Stimulated activated CD8-positive, alpha-beta memory T cell treated with anti-CD3 and anti-CD28 coated beads, Interleukin-7, amount 100 ng/mL, for 1 hour (primary cell): ENCODE measurements around the gene LDB2.

ENCODE experiments used
- DNase-seq, 2 donors: peaks; one replicate each; pipeline ENCODE4 v3.0.0-alpha.2; 2020; ENCODE audit warnings: low read depth in 2 of 2

LDB2 gene

DNA sequence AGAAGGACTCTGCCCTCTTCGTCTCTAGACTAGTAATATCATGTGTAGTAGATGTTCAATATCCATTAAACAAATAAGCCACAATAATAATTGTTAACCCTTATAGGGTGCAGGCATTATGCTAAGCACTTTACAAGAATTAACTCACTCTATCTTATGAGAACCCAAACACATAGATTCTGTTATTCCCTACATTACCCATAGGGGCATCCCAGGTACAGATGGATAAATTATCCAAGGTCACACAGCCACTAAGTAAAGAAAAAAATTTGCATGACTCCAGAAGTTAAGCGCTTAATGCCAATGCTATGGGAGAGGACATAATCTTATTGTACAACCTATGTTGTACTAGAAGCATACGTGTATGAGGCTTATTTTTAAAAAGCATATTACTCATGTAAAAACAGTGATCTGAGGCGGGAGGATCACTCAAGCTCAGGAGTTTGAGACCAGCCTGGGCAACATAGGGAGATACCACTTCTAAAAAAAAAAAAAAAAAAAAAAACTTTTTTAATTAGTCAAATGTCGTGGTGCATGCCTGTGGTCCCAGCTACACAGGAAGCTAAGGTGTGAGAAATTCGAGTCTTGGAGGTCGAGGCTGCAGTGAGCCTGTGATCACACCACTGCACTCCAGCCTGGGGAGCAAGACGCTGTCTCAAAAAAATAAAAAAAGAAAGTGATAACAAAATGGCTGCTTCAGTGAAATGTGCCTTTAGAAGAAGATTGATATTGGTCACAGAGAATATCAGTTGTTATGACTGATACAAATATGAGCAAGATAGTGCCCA, 13.6 kb downstream of the LDB2 start:
- DNase-seq, result no peak

DNA sequence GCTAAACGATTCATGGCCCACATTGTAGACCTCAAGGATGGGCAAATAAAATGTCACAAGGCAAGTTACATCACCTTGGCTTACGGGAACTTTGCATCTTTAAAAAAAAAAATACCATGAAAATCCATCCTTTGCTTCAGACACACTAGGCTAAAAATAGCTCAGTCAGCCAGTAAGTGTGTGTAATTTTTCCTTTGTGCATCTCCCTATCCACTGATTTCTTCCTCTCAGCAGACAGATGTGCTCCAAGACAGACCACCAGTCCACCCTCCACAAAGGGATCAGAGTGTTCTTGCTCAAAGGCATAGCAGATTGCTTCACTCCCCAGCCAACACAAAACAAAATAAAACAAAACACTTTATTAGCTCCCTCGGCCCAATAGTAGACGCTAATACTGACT, 14.6 kb downstream of the LDB2 start:
- no peak for DNase-seq

DNA sequence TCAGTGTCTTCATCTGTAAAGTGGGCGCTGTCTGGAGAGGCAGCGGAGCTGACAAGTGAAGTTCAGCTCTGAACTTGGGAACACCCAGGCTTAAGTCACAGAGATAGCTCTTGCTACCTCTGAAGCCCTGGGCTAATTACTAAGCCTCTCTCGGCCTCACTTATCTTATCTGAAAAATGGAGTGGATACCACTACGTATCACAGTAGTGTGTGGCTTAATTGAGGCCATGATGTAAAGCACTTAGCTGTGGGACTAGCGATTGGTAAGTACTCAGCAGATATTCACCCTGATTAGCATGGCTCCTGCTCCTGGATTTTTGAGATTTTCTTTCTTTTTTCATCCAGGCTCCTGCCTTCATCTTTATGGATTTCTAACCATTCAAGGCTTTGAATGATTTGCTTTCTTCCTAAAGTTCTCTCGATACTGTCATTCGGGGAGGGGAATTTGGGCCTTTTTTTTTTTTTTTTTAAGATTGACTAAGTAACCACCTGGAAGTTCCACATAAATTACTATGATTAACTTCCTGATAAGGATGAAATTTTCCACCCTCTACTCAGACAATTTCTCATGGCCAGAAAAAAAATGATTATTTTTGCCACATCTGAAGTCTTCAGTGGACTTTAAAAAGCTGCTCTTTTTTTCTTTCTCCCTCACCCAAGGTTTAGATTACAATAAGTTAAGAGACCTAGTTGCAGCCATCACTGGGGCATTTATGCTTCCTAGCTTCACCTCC, 17.1 kb downstream of the LDB2 start:
- DNase-seq, result no peak

DNA sequence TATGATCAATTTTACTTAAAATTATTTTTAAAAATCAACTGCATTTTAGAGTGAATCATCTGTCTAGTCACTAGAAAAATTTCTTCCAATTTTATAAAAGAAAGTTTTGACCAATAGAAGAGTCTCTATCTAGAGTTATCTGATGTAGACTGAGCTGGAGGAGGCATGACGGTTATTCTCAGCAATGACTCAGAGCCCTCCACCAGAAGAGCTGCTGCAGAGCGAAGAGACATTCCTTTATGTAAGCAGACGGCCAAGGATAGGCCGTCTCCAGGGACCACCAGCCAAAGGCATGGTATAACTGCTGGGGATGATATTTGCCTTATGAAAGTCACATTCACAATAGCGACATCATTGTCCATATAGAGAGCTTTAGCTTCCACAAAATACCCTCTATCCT, 23.0 kb downstream of the LDB2 start:
- no peak for DNase-seq

DNA sequence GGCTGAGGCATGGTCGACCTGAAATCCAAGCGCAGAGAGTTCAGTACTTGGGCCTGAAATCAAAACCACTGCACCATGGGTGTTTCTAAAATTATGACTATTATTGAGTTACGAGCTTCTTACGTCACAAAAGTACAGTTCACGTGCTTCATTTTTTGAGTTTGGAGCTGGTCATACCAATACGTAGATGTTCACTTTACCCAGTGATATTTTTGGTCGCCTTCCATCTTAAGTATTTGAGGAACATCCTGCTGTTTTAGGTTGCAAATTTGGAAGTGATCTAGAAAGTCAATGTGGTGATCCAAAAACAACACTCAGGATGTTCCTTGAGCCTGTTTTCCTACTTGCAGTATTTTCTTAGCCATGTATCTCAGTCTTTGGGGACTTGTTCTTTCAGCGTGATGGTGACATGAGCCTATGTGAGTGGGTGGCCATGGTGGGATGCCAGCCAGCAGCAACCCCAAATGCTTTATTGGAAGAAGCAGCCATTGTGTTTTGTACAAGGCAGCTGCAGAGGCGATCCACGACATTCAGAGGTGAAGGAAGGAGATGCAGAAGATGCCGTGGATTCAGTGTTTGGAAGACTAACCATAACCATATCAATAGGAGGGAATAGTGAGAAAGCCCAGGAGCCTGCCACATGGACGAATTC, 28.7 kb downstream of the LDB2 start:
- no peak for DNase-seq

DNA sequence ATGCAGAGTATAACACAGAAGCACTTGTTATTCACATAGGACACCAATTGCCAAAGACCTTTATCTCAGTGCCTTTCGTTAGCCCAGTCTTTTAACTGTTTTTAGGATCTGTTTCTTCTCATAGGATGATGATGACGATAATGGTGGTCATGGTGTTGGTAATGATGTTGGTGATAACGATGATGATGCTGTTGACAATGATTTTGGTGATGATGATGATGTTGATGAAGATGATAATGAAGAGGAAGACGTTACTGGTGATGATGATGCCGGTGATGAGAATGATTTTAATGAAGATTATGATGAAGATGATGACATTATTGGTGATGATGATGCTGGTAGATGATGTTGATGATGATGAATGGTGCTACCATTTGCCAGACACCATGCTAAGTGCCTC, 29.8 kb downstream of the LDB2 start:
- no peak for DNase-seq

DNA sequence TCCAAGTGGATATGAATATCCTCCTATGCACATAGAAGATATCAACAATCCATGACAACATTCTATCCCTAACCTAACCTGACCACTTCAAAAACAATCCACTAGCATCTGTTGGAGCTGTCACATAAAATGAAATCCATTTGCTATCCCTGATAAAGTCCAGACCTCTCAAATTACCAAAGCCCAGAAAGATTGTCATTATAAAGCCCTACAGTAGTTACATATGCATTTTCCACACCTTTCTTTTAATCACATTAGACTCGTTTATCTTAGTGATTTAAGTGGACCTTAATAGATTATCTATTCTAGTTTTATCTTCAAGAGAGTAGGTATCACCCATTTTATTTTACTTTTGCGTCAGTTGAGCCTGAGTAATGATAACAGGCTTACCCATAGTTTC, 30.6 kb downstream of the LDB2 start:
- DNase-seq, result no peak

DNA sequence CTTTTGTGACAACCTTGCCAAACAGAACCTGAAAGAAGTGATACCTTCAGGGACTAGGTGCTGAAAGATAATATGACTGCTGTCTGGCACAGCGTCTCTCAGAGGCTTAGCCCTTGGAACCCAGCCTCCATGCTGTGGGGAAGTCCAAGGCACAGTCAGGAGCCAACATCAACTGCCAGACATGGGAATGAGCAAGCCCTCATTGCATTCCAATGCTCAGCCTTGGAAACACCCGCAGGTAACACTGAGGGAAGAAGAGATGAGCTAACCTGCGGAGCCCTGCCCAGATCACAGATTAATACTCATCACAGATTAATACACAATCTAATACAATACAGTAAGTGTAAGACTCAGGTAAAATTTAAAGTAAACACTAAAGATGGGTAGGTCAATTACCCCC, 31.5 kb downstream of the LDB2 start:
- DNase-seq, result no peak

DNA sequence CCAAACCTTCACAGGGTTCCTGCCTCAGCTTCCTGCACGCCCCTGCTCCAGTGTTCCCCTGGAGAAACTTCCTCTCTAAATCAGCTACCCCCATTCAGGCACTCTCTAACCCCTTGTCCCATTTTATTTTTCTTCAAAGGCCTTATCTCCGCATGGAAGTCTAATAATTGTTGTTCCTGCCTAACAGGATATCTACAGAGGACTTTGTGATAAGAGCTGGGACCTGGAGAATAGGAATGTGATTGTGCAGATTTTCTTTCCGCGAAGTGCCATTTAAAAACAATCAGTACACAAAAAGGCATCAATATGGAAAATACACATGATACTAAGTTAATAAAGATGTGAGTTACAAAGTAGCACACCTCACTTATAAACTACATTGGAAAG, 32.6 kb downstream of the LDB2 start:
- DNase-seq, result no peak

DNA sequence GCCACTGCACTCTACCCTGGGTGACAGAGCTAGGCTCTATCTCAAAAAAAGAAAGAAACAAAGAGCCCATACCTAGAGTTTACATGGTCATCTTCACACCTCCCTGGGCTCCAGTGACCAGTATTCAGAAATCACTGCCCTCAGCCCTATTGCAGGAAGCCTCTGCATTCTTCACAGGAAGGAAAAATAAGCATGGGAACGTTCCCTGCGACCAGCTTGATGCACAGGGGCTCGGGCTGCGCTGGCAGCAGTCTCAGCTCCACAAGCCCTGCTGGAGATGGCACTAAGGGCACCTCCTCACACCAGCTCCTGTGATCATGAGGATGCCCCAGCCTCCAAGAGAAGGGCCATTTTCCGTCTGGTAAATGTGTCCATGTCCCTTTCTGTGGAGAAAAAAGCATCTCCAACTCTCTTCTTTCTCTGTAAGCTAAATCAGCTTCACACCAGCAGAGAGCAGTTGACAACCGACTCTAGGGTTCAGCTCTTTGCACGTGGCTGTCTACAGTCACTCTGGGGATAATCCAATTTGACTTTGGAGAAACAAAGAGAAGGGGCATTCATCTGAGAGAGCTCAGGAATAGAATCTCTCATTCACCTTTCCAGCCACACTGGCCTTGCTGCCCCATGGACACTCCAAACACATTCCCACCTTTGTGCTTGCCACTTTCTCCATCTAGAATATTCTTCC, 33.1 kb downstream of the LDB2 start:
- no peak for DNase-seq

DNA sequence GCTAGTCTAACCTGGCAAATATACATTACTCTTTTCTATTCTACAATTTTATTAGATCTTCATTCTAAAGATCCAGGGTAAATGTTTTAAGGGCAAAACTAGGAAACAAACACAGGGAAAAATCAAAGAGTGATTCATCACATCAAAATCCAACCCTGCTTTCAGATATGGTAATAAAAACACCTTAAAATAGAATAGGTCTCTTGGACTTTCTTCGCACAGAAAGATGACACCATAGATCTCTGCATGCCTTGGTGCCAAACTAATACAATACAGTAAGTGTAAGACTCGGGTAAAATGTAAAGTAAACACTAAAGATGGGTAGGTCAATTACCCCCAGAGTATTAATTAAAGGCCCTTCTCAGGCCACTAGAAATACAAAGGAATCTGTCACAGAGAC, 34.2 kb downstream of the LDB2 start:
- no peak for DNase-seq

DNA sequence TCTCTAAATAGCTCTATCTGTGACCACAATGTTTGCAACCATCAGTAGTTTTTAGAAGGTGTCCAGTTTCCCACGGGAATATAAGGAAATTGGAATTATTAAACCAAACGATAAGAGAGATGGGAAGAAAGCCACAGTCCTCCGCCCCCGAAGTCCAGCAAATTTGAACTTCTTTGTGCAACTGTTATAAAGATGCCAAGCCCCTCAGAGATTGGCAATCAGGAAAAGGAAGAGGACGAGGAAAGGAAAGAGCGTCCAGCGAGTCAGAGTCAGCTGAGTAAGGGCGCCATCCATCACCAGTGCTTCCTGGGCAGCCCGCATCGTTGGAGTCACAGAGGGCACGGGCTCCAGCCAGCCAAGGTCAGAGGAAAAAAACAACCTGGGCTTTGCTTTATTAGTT, 35.7 kb downstream of the LDB2 start:
- no peak for DNase-seq

DNA sequence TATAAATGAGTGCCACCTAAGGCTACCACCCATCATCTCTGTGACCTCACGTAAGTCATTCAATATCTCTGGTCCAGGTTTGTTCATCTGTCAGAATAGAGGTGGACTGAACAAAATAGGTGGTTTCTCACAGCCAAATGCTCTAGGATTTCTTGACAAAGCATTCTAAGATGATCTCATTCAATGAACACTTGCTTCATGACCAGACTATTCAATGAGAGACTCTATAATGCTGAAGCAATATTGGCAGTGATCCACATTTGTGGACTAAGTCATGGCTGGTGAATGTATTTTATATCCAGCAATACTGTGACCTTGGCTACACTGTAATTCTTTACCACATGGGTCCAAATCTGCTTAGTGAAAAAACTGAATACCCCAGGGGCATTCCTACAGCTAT, 37.9 kb downstream of the LDB2 start:
- no peak for DNase-seq

DNA sequence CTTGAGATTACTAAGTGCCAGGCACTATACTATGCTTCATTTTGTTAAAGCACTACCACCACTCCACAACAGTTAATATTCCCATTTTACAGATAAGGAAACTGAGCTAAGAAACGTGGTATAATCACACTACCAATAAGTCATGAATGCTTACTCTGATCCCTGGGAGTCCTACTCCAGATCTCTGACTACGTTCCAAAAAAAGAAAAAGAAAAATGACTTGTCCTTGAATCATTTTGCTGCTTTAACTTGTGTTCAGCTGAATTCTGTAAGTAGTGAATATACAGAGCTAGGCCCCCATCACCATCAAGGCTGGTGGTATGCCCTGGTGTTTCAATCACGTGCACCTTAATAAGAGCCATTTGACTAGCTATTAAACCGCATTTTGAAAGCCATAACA, 39.4 kb downstream of the LDB2 start:
- DNase-seq, result no peak

DNA sequence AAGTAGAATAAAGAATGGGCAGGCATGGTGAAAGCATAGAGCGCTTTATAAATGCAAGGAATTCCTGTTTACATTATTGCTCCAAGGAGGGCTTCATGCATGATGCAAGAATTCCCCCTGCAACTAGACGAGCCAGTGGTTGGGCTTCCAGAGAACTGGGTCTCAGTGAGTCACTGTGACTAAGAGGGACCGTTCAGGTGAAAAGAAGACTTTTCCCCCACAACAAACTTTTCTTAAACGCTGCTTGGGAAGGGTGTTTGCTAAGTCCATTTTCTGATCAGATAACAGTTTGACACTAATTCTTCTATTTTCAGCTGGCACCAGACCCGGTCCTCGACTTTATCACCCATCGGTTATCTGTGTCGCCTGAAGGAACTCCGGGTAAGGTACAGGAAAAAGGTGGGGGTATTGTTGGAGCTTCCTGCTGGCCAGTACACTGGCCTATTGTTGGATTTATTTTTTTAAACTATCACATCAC, 40.1 kb downstream of the LDB2 start:
- no peak for DNase-seq

DNA sequence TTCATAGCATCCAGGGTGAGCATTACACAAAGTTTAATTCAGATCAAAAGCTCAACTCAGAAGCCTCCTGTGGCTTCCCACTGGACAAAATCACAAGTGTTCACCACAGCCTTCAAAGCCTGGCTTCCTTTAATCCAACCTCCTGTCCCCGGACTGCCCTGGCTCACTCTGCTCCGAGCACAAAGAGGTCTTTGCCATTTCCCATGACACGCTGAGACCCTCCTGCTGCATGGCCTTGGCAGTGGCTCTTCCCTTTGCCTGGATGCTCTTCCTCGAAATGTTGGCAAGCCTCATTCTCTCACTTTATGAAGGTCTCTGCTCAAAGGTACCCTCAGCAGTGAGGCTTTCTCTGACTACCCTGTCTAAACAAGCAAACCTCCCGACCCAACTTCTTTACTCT, 41.0 kb downstream of the LDB2 start:
- no peak for DNase-seq

DNA sequence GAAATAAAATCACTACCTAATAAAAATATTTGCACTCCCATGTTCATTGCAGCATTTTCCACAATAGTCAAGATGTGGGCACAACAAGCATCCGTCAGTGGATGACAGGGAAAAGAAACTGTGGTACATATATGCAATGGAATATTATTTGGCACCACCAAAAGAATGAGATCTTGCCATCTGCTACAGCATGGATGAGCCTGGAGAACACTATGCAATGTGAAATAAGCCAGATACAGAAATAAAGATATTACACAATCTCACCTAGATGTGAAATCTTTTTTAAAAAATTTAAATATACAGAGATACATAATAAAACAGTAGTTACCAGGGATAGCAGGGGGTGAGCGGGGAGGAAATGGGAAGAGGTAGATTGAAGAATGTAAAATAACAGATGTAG, 44.8 kb downstream of the LDB2 start:
- no peak for DNase-seq

DNA sequence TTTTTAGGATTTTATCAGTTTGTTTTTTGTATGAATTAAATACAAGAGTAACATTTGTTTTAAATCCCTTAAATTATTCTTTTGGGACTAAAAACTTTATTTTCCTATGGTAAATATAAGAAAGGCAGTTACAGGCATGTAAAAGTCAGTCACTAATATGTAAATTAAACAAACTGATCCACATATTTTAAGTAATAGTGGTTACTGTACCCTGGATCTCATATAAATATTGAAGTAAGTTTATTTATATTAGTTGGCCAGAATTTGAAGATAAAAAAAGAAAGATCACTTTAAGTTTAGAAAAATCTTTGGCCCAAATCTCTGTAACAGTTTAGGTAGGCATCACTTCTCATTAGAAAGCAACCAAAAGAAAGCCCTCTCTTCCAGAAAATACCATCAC, 45.8 kb downstream of the LDB2 start:
- DNase-seq, result no peak

DNA sequence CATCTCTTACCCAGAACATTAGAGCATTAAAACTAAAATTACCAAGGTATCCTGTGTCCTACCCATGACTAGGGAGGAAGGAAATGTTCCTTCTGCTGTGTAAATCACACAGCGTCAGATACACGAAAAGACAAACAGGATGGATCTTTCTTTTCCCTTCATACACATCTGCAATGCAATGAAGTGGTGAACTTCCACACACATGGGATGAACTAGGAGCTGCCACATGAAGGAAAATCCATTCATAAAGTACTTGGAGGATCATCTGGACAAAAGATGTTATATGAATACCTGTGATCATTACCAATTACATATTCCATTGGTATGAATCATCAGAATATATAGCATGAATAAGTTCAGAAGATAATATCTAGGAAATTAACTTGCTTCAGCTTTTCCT, 46.2 kb downstream of the LDB2 start:
- no peak for DNase-seq

DNA sequence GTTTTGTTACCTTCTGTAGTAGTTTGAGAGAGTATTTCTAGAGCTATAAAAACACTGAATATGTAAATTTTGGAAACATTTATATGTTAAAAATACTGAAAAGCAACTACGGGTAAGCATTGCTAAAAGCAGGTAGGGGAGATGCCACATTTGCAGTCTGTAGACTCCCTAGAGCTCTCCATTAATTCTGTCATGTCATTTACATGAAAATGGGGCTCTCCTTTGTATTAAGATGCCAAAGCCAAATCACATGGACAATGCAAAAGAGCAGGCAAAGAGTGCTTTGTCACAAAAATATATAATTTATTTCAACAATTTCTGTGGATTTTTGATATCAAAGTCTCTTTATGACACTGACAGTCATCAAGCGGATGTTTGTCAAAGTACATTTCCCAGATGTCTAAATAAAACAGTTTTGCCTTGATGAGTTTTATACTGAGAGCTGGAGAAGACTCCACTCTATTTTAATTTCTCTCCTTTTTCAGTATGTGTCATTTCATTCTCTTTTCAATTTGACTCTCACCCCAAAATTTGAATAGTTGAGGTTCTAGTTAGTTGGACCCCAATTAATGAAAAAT, 51.8 kb downstream of the LDB2 start:
- no peak for DNase-seq

DNA sequence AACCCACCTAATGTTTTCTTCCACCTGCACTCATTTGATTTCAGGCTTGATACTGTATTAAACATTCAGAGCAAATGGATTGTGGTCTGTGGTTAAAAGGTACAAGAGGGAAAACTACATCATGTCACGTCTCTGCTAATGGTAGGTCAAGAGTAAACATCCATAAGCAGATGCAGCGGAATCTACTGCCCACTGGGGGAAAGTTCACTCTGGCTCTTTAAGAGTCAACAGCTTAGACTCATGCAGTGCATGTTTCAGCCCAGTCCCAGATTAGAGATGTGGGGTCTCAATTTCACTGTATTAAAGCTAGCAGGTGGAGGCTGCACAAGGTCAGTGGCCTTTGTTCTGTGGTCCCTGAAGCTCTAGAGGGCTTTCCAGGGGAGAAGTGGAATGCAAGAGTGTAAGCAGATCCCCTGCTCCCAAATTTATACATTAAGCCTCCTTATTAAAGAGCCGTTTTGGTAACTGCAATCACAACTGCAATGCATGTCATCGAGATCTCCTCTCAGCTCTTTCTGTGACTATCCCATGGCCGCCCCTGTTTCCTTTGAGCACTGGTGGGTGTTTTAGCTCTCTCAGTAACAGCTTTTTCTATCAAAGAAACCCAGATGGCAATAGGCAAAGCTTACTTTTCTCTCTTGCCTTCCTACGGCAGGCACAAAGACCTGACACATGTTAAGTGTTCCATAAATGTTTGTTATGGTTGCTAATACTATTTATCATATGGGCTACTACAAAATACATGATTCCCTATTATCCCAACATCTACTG, 53.4 kb downstream of the LDB2 start:
- DNase-seq, result no peak
